Thymus (tissue), 11 donors: Measurements from ENCODE around the gene PPP1R14B. TPM values are rescaled to one million over a fixed set of nuclear protein-coding genes. Genes with fewer than 3 reads are reported as not detected.

Experiments used
- DNase-seq, 9 donors: peaks; one replicate each; pipeline ENCODE4 v3.0.0-alpha.2; 2013; ENCODE audit warnings: low spot score in 9 of 9, low read depth in 6 of 9, missing footprints in 1 of 9
- H3K27ac ChIP-seq, 2 donors: one replicate each; pipeline ENCODE4 v1.5.1; 2013; ENCODE audit warnings: control low read depth in 1 of 2, low read depth in 1 of 2, low read length in 1 of 2, mild to moderate bottlenecking in 1 of 2, moderate library complexity in 1 of 2
- H3K27me3 ChIP-seq, 2 donors: one replicate each; pipeline ENCODE4 v1.5.1; 2013; ENCODE audit warnings: low read length in 1 of 2; ENCODE audit not compliant: control insufficient read depth in 2 of 2, insufficient read depth in 1 of 2
- H3K36me3 ChIP-seq, 2 donors: one replicate each; pipeline ENCODE4 v1.5.1; 2013; ENCODE audit warnings: low read length in 1 of 2, mild to moderate bottlenecking in 1 of 2, moderate library complexity in 1 of 2; ENCODE audit not compliant: control insufficient read depth in 2 of 2, insufficient read depth in 2 of 2
- H3K4me1 ChIP-seq, 2 donors: one replicate each; pipeline ENCODE4 v1.5.1; 2013; ENCODE audit warnings: low read length in 2 of 2; ENCODE audit not compliant: control insufficient read depth in 2 of 2, insufficient read depth in 2 of 2
- H3K4me3 ChIP-seq, 2 donors: one replicate each; pipeline ENCODE4 v1.5.1; 2013; ENCODE audit warnings: low read length in 2 of 2, control low read depth in 1 of 2, mild to moderate bottlenecking in 1 of 2
- H3K9me3 ChIP-seq, 2 donors: one replicate each; pipeline ENCODE4 v1.5.1; 2013; ENCODE audit warnings: low read length in 1 of 2, mild to moderate bottlenecking in 1 of 2; ENCODE audit not compliant: control insufficient read depth in 2 of 2, insufficient read depth in 1 of 2
- WGBS: extraction: QIAGEN DNeasy Blood & Tissue Kit; methylation state at CpG from one replicate; pipeline ENCODE4 v1.1.7; 2013; 5-methylcytosine and 5-hydroxymethylcytosine counted together
- polyA plus RNA-seq: library from polyadenylated mRNA; stranded (reverse); fragments of 200-250 nt; gene quantifications from one replicate; pipeline ENCODE4 v1.2.3, GENCODE V29; 2013
- total RNA-seq: library from RNA; stranded (reverse); fragments of 120-200 nt; gene quantifications from one replicate; pipeline ENCODE4 v1.2.4, GENCODE V29; 2013
- donor health status: healthy.

PPP1R14B gene
- total and polyA plus RNA-seq, 2 donors = 105 to 106 TPM

DNA sequence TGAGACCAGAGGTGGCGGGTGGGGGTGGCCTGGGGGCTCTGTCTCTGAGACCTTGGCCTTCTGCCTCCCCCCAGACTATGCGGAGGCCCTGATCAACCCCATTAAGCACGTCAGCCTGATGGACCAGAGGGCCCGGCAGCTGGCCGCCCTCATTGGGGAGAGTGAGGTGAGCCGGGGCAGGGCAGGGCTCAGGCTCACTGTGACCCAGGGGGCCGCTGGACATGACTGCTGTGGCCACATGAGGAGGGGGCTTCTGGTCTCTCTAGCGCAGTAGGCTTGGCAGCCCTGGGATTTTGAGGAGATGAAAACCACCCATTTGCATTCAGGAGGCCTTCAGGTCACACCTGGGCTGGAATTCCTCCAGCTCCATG, 17.2 kb upstream of the PPP1R14B start:
- H3K36me3 ChIP-seq = peaks cover 24 to 30% of the 10 kb centered on the region in 2 donors
- WGBS = 98% methylated on average over 8 of the region's 8 CpGs
- H3K9me3 ChIP-seq = peaks cover 0 to 1% of the 10 kb centered on the region in 2 donors
- H3K27ac ChIP-seq = no peak overlapping the region
- no peaks in the 10 kb centered on the region for H3K27me3 ChIP-seq
- H3K4me3 ChIP-seq = no peak overlapping the region
- DNase-seq = no peak
- peaks cover 7 to 14% of the 10 kb centered on the region in 2 donors for H3K4me1 ChIP-seq

- no peak overlapping the region for H3K4me3 ChIP-seq
- H3K27ac ChIP-seq = no peak overlapping the region
- peaks cover 2 to 8% of the 10 kb centered on the region in 2 donors for H3K4me1 ChIP-seq
- peaks cover 0 to 1% of the 10 kb centered on the region in 2 donors for H3K9me3 ChIP-seq
- H3K36me3 ChIP-seq = peaks cover 30 to 34% of the 10 kb centered on the region in 2 donors
- 95% methylated on average over 29 of the region's 29 CpGs for WGBS
- DNase-seq = no peak
- no peaks in the 10 kb centered on the region for H3K27me3 ChIP-seq
These were observed 16.5 kb upstream of the PPP1R14B start for GRCh38 chr11:64263021-64263946.

DNA sequence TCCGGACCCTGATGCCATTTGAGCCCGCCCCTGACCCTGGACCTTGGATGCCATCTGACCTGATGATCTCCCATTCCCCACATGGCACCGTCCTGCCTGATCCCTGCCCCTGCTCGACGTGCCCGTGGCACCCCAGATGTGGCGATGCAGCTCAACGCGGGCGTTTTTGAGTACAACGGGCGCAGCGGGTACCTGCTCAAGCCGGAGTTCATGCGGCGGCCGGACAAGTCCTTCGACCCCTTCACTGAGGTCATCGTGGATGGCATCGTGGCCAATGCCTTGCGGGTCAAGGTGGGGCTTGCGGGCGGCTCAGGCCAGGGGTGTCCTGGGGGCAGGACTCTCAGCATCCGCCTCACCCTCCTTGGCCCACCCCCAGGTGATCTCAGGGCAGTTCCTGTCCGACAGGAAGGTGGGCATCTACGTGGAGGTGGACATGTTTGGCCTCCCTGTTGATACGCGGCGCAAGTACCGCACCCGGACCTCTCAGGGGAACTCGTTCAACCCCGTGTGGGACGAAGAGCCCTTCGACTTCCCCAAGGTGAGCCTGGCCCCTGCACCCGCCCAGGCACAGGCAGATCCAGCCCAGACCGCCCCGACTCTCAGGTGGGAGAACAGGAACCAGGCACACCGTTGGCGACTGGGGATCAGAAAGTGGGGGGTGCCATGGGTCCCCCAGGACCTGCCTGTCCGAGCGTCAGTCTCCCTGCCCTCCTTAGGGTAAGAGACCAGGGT, 15.7 kb upstream of the PPP1R14B start:
- H3K4me3 ChIP-seq = no peak overlapping the region
- no peaks in the 10 kb centered on the region for H3K27me3 ChIP-seq
- DNase-seq = no peak
- peaks cover 0 to 1% of the 10 kb centered on the region in 2 donors for H3K9me3 ChIP-seq
- H3K4me1 ChIP-seq = no peaks in the 10 kb centered on the region
- WGBS = 98% methylated on average over 42 of the region's 42 CpGs
- H3K27ac ChIP-seq = no peak overlapping the region
- H3K36me3 ChIP-seq = peaks cover 30 to 35% of the 10 kb centered on the region in 2 donors

DNA sequence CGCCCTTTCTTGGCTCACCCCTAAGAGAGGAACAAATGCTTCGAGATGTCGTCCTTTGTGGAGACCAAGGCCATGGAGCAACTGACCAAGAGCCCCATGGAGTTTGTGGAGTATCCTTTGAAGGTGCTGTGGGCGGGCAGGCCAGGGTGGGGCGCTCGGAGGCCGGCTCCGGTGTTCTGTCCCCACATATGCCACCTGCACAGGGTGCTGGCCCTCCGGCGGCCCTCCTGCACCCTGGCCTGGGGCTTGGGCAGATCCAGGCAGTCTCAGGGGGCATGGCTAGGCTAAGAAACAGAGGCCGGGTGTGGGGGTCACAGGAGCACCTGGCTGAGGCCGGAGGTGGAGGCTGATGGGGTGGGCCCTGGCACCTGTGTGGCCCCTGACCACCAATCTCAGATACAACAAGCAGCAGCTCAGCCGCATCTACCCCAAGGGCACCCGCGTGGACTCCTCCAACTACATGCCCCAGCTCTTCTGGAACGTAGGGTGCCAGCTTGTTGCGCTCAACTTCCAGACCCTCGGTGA, 14.9 kb upstream of the PPP1R14B start:
- H3K9me3 ChIP-seq = peaks cover 0 to 1% of the 10 kb centered on the region in 2 donors
- no peak overlapping the region for H3K27ac ChIP-seq
- H3K27me3 ChIP-seq = no peaks in the 10 kb centered on the region
- DNase-seq = no peak
- 98% methylated on average over 18 of the region's 18 CpGs for WGBS
- H3K4me3 ChIP-seq = no peak overlapping the region
- peaks cover 30 to 36% of the 10 kb centered on the region in 2 donors for H3K36me3 ChIP-seq
- H3K4me1 ChIP-seq = no peaks in the 10 kb centered on the region

DNA sequence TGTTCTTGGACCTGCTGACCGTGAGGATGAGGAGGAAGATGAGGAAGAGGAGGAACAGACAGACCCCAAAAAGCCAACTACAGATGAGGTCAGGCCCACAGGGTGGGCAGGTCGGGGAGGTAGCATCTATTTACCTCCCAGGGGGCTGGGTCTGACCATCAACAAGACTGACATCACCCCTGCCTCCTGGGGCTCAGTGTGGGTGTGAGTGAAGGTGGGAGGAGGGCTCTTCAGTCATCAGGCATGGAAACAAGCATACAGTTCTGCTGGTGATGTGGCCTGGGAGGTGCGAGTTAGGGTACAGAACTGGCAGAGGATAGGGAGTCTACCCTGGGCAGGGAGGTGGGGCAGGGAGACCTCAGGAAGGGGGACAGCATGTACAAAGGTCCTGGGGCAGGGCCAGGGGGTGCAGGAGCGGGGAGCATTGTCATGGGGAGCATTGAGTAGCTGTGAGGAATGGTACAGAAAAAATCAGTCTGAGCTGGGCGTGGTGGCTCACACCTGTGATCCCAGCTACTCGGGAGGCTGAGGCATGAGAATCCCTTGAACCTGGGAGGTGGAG, 13.5 kb upstream of the PPP1R14B start:
- 97% methylated on average over 6 of the region's 6 CpGs for WGBS

GRCh38 chr11:64259533-64260067, 12.9 kb upstream of the PPP1R14B start:
- 95% methylated on average over 4 of the region's 4 CpGs for WGBS
- DNase-seq = no peak
- peaks cover 0 to 1% of the 10 kb centered on the region in 2 donors for H3K9me3 ChIP-seq

More for the DNA sequence above, 13.5 kb upstream of the PPP1R14B start:
- no peaks in the 10 kb centered on the region for H3K4me1 ChIP-seq
- peaks cover 0 to 1% of the 10 kb centered on the region in 2 donors for H3K9me3 ChIP-seq
- H3K36me3 ChIP-seq = peaks cover 34 to 43% of the 10 kb centered on the region in 2 donors
- DNase-seq = no peak
- H3K27me3 ChIP-seq = no peaks in the 10 kb centered on the region
- no peak overlapping the region for H3K4me3 ChIP-seq
- H3K27ac ChIP-seq = no peak overlapping the region

DNA sequence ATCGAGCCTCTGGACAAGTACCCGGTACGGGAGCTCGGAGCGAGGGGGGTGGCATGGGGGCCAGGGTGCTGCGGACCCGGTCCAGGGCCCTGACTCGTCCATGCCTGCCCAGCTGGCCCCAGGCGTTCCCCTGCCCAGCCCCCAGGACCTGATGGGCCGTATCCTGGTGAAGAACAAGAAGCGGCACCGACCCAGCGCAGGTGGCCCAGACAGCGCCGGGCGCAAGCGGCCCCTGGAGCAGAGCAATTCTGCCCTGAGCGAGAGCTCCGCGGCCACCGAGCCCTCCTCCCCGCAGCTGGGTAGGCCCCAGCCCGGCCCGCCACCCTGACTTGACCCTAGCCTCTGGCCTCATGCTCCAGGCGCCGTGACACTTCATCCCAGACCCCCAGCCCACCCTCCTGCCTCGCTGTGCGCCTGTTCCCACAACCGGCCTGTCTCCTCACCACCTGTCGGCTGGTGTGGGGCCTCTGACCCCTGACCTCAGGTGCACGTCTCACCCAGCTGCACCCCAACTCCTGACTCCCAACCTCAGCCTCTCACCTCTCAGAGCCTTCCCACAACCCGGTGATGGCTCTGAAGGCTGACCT, 12.3 kb upstream of the PPP1R14B start:
- no peak overlapping the region for H3K27ac ChIP-seq

More at GRCh38 chr11:64259533-64260067, 12.9 kb upstream of the PPP1R14B start:
- Histone ChIP-seq H3K27me3 (no peaks in the 10 kb centered on the region), H3K36me3 (peaks cover 37 to 47% of the 10 kb centered on the region in 2 donors), H3K4me1 (no peaks in the 10 kb centered on the region), H3K4me3 (no peak overlapping the region), H3K27ac (no peak overlapping the region)

DNA sequence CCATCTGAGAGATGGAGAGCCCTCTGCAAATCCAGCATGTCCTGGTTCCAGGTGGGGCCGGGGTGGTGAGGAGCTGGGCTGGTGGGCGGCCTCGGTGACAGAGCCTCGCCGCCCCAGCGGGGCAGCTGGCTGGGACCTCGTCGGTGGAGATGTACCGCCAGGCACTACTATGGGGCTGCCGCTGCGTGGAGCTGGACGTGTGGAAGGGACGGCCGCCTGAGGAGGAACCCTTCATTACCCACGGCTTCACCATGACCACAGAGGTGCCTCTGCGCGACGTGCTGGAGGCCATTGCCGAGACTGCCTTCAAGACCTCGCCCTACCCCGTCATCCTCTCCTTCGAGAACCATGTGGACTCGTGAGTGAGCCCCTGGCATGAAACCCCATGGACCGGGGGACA, 11.6 kb upstream of the PPP1R14B start:
- Histone ChIP-seq H3K27me3 (no peaks in the 10 kb centered on the region), H3K9me3 (peaks cover 0 to 1% of the 10 kb centered on the region in 2 donors), H3K36me3 (peaks cover 41 to 49% of the 10 kb centered on the region in 2 donors), H3K27ac (no peak overlapping the region), H3K4me3 (no peak overlapping the region), H3K4me1 (no peaks in the 10 kb centered on the region)
- DNase-seq = no peak
- 95% methylated on average over 24 of the region's 24 CpGs for WGBS

More for the DNA sequence above, 12.3 kb upstream of the PPP1R14B start:
- H3K9me3 ChIP-seq = peaks cover 0 to 1% of the 10 kb centered on the region in 2 donors
- H3K4me1 ChIP-seq = no peaks in the 10 kb centered on the region
- DNase-seq = no peak
- H3K27me3 ChIP-seq = no peaks in the 10 kb centered on the region
- peaks cover 41 to 49% of the 10 kb centered on the region in 2 donors for H3K36me3 ChIP-seq
- WGBS = 96% methylated on average over 32 of the region's 32 CpGs
- no peak overlapping the region for H3K4me3 ChIP-seq
